ENCODE results near the gene RBM38. TPM values are rescaled to one million over a fixed set of nuclear protein-coding genes. Genes with fewer than 3 reads are reported as not detected.

Gene RBM38
- total RNA-seq, 1 donor from 2014 or later = 24.8 TPM

- Histone ChIP-seq H3K9me3 (no peaks in the 10 kb centered on the region), H3K4me1 (peaks cover 44% of the 10 kb centered on the region), H3K27ac (peak overlapping the region; percentile 9), H3K4me3 (no peak overlapping the region), H3K36me3 (no peaks in the 10 kb centered on the region), H3K27me3 (no peaks in the 10 kb centered on the region)
- intact Hi-C loops (cut with DNase I) = no loop called here
- DNase-seq (ENCODE audit: extremely low spot score in 2 of 2) = no peak
- TF ChIP-seq POLR2AphosphoS5 (IDR thresholded peaks at IDR 0.05; ENCODE audit: insufficient read depth in 1 of 2, low read depth in 1 of 2) = no peak
- TF ChIP-seq CTCF (IDR thresholded peaks at IDR 0.05) = no peak
- TF ChIP-seq POLR2A (IDR thresholded peaks at IDR 0.05) = no peak
These were observed 9.1 kb downstream of the RBM38 start for GRCh38 chr20:57400231-57400701.

GRCh38 chr20:57400821-57401564 lies 9.8 kb downstream of the RBM38 start:
- TF ChIP-seq POLR2A (IDR thresholded peaks at IDR 0.05) (no peak), CTCF (IDR thresholded peaks at IDR 0.05) (no peak), POLR2AphosphoS5 (IDR thresholded peaks at IDR 0.05; ENCODE audit: insufficient read depth in 1 of 2, low read depth in 1 of 2) (no peak)
- Histone ChIP-seq H3K4me3 (no peak overlapping the region), H3K27me3 (no peaks in the 10 kb centered on the region), H3K9me3 (no peaks in the 10 kb centered on the region), H3K36me3 (peaks cover 0 to 6% of the 10 kb centered on the region in 2 donors), H3K27ac (no peak overlapping the region), H3K4me1 (peaks cover 38% of the 10 kb centered on the region)
- no peak for DNase-seq (ENCODE audit: extremely low spot score in 2 of 2)
- intact Hi-C loops (cut with DNase I) = no loop called here

- no peak for TF ChIP-seq POLR2AphosphoS5 (IDR thresholded peaks at IDR 0.05; ENCODE audit: insufficient read depth in 1 of 2, low read depth in 1 of 2)
- TF ChIP-seq CTCF (IDR thresholded peaks at IDR 0.05) = no peak
- no peak for TF ChIP-seq POLR2A (IDR thresholded peaks at IDR 0.05)
- Histone ChIP-seq H3K36me3 (peaks cover 0 to 11% of the 10 kb centered on the region in 2 donors), H3K4me1 (peaks cover 38% of the 10 kb centered on the region), H3K27ac (no peak overlapping the region), H3K27me3 (no peaks in the 10 kb centered on the region), H3K4me3 (no peak overlapping the region), H3K9me3 (no peaks in the 10 kb centered on the region)
- intact Hi-C loops (cut with DNase I) = no loop called here
- no peak for DNase-seq (ENCODE audit: extremely low spot score in 2 of 2)
These were observed 10.3 kb downstream of the RBM38 start for GRCh38 chr20:57401565-57401918.

GRCh38 chr20:57402206-57403125 lies 11.3 kb downstream of the RBM38 start:
- intact Hi-C loops (cut with DNase I) = no loop called here
- H3K4me1 ChIP-seq = peaks cover 33% of the 10 kb centered on the region
- no peak for DNase-seq (ENCODE audit: extremely low spot score in 2 of 2)
- TF ChIP-seq POLR2A (IDR thresholded peaks at IDR 0.05) (no peak), CTCF (IDR thresholded peaks at IDR 0.05) (no peak), POLR2AphosphoS5 (IDR thresholded peaks at IDR 0.05; ENCODE audit: insufficient read depth in 1 of 2, low read depth in 1 of 2) (no peak)
- no peaks in the 10 kb centered on the region for H3K9me3 ChIP-seq
- H3K36me3 ChIP-seq = peaks cover 0 to 11% of the 10 kb centered on the region in 2 donors
- H3K27me3 ChIP-seq = no peaks in the 10 kb centered on the region
- H3K4me3 ChIP-seq = no peak overlapping the region
- no peak overlapping the region for H3K27ac ChIP-seq

Measured in vagina (tissue), 2 donors.